Measurements from ENCODE around the gene ABCB4. TPM values are rescaled to one million over a fixed set of nuclear protein-coding genes. Genes with fewer than 3 reads are reported as not detected.

The ABCB4 gene
- total RNA-seq, 2 experiments from 2014 or later: not detected

DNA sequence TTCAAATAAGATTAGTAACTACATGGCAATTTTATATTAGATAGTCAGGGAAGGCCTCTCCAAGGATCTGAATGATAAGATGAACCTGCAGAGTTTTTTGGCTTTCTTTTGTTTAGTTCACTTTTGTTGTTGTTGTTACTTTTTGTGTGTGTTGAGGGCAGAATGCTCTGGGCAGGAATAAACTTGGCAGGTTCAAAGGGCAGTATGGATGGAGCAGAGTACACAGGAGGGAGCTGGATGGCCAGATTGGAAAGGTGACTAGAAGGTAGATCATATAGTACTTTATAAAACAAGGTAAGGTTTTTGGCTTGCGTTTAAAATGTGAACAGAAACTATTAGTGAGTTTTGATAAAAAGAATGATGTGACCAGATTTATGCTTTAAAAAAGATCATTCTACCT, 112.1 kb downstream of the ABCB4 start:
- TF ChIP-seq, protein P1, sequence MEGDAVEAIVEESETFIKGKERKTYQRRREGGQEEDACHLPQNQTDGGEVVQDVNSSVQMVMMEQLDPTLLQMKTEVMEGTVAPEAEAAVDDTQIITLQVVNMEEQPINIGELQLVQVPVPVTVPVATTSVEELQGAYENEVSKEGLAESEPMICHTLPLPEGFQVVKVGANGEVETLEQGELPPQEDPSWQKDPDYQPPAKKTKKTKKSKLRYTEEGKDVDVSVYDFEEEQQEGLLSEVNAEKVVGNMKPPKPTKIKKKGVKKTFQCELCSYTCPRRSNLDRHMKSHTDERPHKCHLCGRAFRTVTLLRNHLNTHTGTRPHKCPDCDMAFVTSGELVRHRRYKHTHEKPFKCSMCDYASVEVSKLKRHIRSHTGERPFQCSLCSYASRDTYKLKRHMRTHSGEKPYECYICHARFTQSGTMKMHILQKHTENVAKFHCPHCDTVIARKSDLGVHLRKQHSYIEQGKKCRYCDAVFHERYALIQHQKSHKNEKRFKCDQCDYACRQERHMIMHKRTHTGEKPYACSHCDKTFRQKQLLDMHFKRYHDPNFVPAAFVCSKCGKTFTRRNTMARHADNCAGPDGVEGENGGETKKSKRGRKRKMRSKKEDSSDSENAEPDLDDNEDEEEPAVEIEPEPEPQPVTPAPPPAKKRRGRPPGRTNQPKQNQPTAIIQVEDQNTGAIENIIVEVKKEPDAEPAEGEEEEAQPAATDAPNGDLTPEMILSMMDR (IDR thresholded peaks at IDR 0.05): no peak
- CTCF ChIA-PET: no interaction called here
- no peaks in the 10 kb centered on the region for H3K9me3 ChIP-seq (ENCODE audit: control insufficient read depth in 1 of 2, insufficient read depth in 1 of 2, low read length in 2 of 2)
- Mint-ChIP-seq H3K4me1 (ENCODE audit: low read depth) (no peaks in the 10 kb centered on the region), H3K36me3 (ENCODE audit: low read depth) (peaks cover 24% of the 10 kb centered on the region), H3K27me3 (no peaks in the 10 kb centered on the region), H3K27ac (no peak overlapping the region), H3K9me3 (no peaks in the 10 kb centered on the region), H3K4me3 (no peak overlapping the region)
- POLR2A ChIA-PET: interaction anchor here (0.7 kb wide), 1 partner anchor 41 kb away, joined by 3 read pairs; no protein-coding TSS in a partner anchor
- no peak for DNase-seq
- H3K27ac ChIP-seq (ENCODE audit: low read depth in 1 of 2, low read length in 2 of 2): no peak overlapping the region
- H3K4me1 ChIP-seq (ENCODE audit: insufficient read depth, low read length): no peaks in the 10 kb centered on the region
- no peaks in the 10 kb centered on the region for H3K27me3 ChIP-seq (ENCODE audit: control insufficient read depth in 1 of 2, insufficient read depth in 2 of 2, low read length in 2 of 2)
- no peak for ATAC-seq (ENCODE audit: poor library complexity)
- intact Hi-C loops (cut with DNase I, micrococcal nuclease): no loop called here
- no peak overlapping the region for H3K4me3 ChIP-seq (ENCODE audit: low read length)
- peaks cover 9% of the 10 kb centered on the region for H3K36me3 ChIP-seq (ENCODE audit: insufficient read depth, low read length)

DNA sequence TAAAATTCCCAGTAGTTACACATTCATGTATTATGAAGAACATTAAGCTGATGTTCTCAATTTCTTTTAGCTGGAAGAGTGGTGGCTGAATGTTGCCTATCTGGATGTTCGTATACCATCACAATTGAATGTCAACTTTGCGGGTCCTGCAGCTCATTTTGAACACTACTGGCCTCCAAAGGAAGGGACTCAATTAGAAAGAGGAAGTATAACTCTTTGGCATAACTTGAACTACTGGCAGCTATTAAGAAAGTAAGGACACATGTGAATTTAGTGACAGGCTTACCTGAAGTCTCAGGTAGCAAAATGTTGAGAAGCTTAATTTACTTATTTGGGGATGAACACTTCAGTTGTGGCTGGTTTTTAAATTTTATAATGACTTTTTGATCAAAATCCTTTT, 114.2 kb downstream of the ABCB4 start:
- no peaks in the 10 kb centered on the region for H3K27me3 Mint-ChIP-seq
- no peak overlapping the region for H3K4me3 Mint-ChIP-seq
- Histone ChIP-seq H3K4me1 (ENCODE audit: insufficient read depth, low read length) (no peaks in the 10 kb centered on the region), H3K4me3 (ENCODE audit: low read length) (no peak overlapping the region), H3K27me3 (ENCODE audit: control insufficient read depth in 1 of 2, insufficient read depth in 2 of 2, low read length in 2 of 2) (no peaks in the 10 kb centered on the region), H3K9me3 (ENCODE audit: control insufficient read depth in 1 of 2, insufficient read depth in 1 of 2, low read length in 2 of 2) (no peaks in the 10 kb centered on the region), H3K36me3 (ENCODE audit: insufficient read depth, low read length) (peaks cover 18% of the 10 kb centered on the region), H3K27ac (ENCODE audit: low read depth in 1 of 2, low read length in 2 of 2) (no peak overlapping the region)
- ChIA-PET CTCF (no interaction called here), POLR2A (interaction anchor here (0.7 kb wide), 1 partner anchor 16 kb away, joined by 3 read pairs; the partner anchor contains the start of gene CROT)
- no peak overlapping the region for H3K27ac Mint-ChIP-seq
- ATAC-seq (ENCODE audit: poor library complexity) (no peak), DNase-seq (no peak)
- intact Hi-C loops (cut with DNase I, micrococcal nuclease): no loop called here
- H3K9me3 Mint-ChIP-seq: no peaks in the 10 kb centered on the region
- TF ChIP-seq, protein P1 (IDR thresholded peaks at IDR 0.05): no peak
- H3K36me3 Mint-ChIP-seq (ENCODE audit: low read depth): peaks cover 37% of the 10 kb centered on the region
- H3K4me1 Mint-ChIP-seq (ENCODE audit: low read depth): no peaks in the 10 kb centered on the region

DNA sequence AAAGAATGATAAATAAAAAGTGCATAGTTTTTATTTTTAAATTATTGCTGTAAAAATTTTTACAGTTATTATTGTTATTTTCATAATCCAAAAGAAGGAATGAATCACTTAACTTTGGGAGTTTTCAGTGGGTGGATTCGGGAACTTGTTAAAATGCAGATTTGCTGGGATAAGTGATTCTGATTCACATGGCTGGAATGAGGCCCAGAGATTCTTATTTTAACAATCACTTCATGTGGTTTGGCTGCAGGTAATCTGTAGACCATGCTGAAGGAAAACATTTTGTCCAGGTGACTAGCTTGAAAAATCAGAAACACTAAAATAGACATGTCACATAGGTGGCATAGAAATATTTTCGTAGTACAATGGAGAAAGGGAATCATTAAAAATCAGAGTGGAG, 116.1 kb downstream of the ABCB4 start:
- TF ChIP-seq, protein P1 (IDR thresholded peaks at IDR 0.05): no peak
- Histone ChIP-seq H3K9me3 (ENCODE audit: control insufficient read depth in 1 of 2, insufficient read depth in 1 of 2, low read length in 2 of 2) (peaks cover 1 to 5% of the 10 kb centered on the region in 2 experiments), H3K27ac (ENCODE audit: low read depth in 1 of 2, low read length in 2 of 2) (no peak overlapping the region), H3K36me3 (ENCODE audit: insufficient read depth, low read length) (peaks cover 29% of the 10 kb centered on the region), H3K4me3 (ENCODE audit: low read length) (no peak overlapping the region), H3K4me1 (ENCODE audit: insufficient read depth, low read length) (no peaks in the 10 kb centered on the region), H3K27me3 (ENCODE audit: control insufficient read depth in 1 of 2, insufficient read depth in 2 of 2, low read length in 2 of 2) (no peaks in the 10 kb centered on the region)
- Mint-ChIP-seq H3K27ac (no peak overlapping the region), H3K27me3 (no peaks in the 10 kb centered on the region), H3K36me3 (ENCODE audit: low read depth) (peaks cover 57% of the 10 kb centered on the region), H3K4me3 (no peak overlapping the region), H3K4me1 (ENCODE audit: low read depth) (no peaks in the 10 kb centered on the region), H3K9me3 (no peaks in the 10 kb centered on the region)
- POLR2A ChIA-PET: no interaction called here
- CTCF ChIA-PET: no interaction called here
- no peak for ATAC-seq (ENCODE audit: poor library complexity)
- no peak for DNase-seq
- intact Hi-C loops (cut with DNase I, micrococcal nuclease): no loop called here
